GM18502 (cell line): ENCODE results near the gene GNG14.
"Not testable (repeated sequence)": the region's sequence is repeated elsewhere in the genome, so short reads cannot be mapped to it uniquely, and the experiment has no call there.

Source experiments
- ATAC-seq: cut with Tn5 transposase; IDR thresholded peaks from one replicate; pipeline ENCODE4 v1.9.1; 2021; ENCODE audit warnings: mild to moderate bottlenecking; ENCODE audit not compliant: unreplicated experiment, poor library complexity

The GNG14 gene

DNA sequence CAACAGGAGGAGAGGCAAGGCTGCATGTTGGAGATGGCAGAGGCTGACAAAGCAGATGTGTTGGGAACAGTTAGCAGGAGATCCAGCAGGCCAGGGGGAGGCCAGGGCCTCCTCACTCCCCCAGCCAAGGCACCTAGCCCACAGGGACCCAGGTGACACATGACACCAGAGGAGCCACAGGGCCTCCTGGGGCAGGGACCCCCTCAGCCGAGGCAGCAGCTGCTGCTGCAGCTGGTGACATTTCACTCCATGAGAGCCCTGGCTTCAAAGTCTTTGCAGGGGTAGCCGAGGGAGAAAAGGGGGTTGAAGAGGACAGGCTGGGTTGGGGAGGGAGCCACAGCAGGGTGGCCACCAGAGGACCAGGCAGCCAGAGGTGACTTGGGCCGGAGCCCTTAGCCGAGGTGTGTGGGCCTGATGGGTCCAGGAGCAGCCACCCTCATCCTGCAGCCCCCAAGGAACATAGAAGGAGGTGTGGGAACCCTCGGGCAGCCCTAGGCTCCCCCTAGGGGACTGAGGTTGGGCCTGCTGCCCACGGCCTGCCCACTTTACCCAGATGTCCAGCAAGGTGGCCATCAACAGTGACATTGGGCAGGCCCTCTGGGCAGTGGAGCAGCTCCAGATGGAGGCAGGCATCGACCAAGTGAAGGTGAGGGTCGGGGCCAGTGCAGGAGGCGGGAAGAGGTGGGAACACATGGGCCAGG, at the start of gene GNG14:
Gene GNG14, plus strand, starts transcription at position 503 of the 701 bp plus-strand sequence. Its CDS starts 51 bp downstream, at position 554.
- ATAC-seq = no peak

DNA sequence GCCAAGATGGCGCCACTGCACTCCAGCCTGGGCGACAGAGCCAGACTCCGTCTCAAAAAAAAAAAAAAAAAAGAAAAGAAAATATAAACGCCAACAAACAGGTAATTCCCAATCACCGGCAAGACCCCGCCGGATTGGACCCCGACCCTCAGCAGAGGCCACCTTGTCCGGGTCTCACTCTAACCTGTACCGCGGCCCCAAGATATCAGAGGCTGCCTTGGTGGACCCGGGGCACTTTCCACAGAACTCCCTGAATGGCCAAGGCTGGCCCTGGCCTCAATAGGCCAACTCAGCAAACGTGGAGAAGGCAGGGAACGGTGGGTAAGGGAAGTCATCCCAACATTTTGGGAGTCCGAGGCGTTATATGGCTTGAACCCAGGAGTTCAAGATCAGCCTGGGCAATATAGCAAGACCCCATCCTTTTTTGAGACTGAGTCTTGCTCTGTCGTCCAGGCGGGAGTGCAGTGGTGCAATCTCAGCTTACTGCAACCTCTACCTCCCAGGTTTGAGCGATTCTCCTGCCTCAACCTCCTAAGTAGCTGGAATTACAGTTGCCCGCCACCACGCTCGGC, 49.1 kb upstream of the GNG14 start:
- no peak for ATAC-seq

DNA sequence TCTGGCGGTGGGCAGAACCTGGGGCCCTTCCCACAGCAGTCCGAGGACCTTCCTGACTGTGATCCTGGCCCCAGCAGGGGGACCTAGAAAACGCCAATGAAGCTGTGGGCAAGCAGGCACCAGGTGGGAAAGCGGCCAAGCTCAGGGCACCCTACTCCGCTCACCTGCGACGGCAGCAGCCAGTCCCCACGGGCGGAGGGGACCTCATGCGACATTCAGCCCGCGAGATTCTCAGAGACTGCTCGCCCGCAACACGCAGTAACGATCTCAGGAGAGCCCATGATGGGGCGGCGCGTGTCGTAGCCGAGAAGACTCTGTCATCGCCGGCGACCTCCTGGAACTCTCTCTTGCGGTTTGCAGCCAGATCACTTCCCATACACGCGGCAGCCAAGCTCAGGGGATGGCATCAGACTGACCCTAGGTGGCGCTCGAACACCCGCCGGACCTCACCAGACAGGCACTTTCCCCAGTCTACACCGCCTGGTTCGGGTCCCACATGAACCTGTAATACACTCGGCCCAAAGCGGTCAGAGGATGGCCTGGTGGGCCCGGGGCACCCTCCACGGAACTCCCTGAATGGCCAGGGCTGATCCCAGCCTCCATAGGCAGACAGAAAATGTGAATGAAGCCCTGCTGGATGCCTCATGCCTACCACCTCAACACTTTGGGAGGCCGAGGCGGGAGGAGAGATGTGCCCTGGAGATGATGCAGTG, 47.7 kb upstream of the GNG14 start:
- no peak for ATAC-seq

DNA sequence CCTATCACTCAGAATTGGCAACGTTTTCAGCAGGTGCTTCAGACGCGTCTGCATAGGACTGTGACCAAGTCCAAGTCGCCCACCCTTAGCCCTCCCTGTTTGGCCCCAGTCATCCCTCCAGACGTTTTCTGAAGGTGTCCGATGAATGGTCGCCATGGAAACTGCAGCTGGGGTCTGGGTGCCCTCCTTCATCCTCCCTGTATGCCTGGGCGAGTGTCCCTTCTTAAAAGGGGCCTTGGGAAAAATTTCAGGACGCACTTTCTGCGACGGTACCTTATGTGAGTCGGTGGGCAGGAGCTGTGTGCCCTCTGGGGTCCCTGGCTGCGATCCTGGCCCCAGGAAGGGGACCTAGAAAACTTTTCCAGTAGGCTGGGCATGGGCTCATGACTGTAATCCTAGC, 46.3 kb upstream of the GNG14 start:
- ATAC-seq = no peak

DNA sequence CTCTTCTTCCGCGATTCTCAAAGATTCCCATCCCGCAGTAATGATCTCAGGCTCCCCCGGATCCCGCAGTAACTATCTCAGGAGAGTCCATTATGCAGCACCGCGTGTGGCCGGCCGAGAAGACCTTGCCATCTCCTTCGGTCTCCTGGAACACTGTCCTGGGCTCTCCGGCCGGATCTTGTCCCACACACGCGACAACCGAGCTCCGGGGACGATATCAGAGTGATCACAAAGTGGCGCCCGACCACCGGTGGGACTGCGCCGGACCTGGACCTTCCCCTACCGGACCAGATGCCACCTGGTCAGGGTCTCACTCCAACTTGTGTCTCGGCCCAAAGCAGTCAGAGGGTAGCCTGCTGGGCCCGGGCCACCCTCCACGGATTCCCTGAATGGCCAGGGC, 45.3 kb upstream of the GNG14 start:
- no peak for ATAC-seq

DNA sequence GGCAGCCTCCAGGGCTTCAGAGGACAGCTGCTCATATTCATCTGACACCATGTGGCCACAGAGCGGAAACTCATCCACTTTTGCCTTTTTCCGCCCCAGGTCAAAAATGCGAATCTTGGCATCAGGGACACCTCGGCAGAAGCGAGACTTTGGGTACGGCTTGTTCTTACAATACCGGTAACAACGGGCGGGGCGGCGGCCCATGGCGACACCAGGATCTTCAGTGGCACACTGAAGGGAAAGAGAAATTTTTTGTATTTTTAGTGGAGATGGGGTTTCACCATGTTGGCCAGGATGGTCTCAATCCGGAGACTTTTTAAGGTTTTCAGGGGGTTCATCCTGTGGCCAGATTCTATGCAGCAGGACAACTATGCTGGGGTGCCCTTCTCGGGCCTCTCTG, 44.1 kb upstream of the GNG14 start:
- ATAC-seq = not testable (repeated sequence)

DNA sequence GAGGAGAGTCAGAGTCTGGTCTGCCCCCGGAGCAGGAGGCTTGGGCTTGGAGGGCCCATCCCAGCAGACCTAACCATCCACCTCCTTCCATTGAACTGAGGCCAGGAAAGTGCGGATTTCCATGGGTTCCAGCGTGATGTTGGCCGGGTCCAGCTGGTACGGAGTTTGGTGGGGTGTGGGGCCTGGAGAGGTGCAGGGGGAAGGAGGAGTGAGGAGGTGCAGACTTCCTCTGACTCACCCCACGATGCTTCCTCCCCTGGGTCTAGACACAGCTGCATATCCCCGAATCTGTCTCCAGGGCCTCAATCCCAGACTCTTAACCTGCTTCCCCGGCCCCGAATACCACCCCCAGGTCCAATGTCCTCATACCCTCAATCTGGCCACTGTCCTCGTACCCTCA, 41.2 kb upstream of the GNG14 start:
- no peak for ATAC-seq

DNA sequence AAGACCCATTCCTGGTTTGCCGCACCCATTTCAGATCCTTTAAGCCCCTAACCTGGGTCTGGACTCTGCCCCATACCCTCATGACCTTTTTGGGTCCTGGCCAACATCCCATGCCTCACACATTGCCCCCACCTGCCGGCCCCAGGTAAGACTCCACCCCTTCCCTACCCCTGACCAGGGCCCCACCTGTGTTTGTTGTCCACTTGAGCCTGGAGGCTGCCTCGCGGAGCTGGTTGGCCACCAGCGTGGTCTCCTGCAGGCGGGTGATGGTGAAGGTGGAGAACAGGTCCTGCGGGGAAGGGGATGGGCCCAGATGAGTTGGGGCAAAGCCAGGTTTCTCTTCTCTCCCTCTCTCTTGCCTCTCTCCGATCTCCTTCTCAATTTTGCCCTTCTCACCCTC, 40.8 kb upstream of the GNG14 start:
- no peak for ATAC-seq

GRCh38 chr19:12647490-12648071, 40.2 kb upstream of the GNG14 start:
- no peak for ATAC-seq

DNA sequence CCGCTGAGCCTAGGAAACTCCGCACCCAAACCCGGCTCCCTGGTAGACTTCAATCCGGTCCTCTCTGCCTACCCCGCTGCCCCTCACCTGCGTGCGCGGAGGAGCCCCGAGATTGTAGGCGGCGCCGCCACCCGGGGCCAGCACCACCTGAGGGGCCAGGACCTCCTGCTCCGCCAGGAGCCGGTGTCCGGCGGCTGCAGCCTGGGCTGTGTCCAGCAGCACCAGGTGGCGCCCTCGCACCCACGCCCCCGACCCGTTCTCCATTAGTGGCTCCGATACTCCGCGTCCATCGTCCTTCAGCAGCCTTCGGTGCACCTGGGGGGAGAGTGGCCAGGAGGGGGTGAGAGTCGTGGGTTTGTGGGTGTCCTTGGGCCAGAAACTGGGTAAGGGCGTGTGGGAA, 39.7 kb upstream of the GNG14 start:
- ATAC-seq = no peak

- ATAC-seq = no peak
These were observed 37.9 kb upstream of the GNG14 start for GRCh38 chr19:12649941-12650340.

DNA sequence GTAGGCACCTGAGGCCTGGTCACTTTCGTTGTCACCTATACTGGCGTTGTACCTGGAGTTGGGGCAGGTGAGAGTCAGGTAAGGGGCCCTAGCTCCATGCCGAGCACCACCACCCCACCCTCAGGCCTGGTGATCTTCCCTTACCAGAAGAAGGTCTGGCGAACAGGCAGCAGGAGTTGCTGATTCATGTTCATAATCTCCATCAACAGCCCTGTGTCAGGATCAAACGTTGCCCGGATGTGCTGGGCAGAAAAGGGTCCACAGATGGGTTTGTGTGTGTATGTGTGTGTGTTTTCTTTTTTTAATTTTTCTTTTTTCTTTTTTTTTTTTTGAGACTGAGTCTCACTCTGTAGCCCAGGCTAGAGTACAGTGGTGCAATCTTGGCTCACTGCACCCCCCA, 35.6 kb upstream of the GNG14 start:
- ATAC-seq = no peak

- no peak for ATAC-seq
These were observed 32.3 kb upstream of the GNG14 start for GRCh38 chr19:12655546-12655945.

- ATAC-seq = no peak
These were observed 30.8 kb upstream of the GNG14 start for GRCh38 chr19:12656899-12657571.

- no peak for ATAC-seq
These were observed 29.8 kb upstream of the GNG14 start for GRCh38 chr19:12657966-12658365.

DNA sequence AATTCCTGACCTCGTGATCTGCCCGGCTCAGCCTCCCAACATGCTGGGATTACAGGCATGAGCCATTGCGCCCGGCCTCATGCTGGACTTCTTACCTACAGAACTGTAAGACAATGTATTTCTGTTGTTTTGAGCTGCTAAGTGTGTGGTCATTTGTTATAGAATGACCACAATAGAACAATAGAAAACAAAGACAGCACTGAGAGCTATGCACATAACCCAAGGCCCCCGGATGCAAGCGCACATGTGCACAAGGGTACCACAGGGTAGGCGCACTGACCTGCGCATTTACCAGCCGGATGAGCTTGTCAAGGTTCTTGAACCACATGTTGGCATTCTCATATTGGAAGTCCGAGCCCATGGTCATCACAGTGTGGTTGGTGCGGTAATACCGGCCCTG, 26.8 kb upstream of the GNG14 start:
- no peak for ATAC-seq

GRCh38 chr19:12664406-12665280, 23.2 kb upstream of the GNG14 start:
- ATAC-seq = no peak

DNA sequence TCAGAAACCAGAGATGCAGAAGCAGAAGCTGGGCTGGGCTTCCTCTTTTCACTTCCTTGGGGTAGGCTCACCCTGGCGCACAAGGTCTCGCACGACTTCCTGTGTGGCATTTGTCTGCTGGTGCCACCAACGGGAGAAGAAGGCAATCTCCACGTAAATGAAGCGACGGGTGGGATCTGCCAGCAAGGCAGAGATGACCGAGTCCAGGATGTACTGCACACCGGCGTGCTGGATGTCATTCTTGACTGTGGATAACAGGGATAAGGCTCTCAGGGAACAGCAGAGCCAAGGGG, 22.6 kb upstream of the GNG14 start:
- ATAC-seq = no peak

- no peak for ATAC-seq
These were observed 22.0 kb upstream of the GNG14 start for GRCh38 chr19:12665671-12666264.
